Measurements from ENCODE around the gene PROSER3. TPM values are rescaled to one million over a fixed set of nuclear protein-coding genes. Genes with fewer than 3 reads are reported as not detected.

The PROSER3 gene
- total RNA-seq, 1 donor from 2014 or later, result 20.8 TPM

DNA sequence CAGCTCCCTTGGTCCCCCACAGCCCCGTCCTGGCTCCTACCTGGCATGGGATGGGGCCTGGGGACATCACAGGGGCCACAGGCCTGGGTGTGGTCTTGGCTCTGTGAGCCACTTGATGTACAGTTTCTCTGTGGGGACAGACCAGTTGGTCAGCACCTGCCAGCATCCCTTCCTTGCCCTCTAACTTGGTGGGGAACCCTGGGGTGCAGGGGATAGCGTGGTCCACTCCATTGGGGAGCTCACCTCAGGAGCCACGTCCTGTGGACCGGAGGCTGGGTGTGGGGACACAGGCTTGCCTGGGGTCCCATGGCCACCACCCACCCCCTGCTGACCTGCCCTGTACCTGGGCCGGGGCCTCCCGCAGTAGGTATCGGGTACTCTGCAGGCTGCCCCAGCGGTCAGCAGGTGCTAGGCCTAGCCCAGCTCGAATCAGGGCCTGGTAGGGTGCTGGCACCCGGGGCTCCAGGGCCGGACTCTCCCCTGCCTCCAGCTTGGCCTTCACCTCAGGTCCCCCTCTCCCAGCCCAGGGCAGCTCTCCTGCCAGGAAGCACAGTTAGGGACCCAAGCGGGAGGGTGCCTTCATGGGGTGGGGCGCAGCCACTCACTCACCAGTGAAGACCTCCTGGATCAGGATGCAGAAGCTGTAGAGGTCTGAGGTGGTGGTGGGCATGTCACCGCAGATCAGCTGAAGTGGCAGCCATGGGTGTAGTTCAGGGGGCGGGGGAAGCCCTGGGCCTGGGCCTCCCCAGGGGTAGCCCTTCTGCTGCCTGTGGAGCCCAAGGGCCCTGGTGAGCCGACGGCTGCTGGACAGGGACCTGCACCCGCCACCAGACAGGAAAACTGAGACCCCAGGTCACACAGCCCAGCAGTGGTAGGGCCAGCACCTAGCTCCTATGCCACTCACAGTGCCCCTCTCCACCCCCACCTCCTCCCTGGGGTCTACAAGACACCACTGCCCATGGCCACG, 32.3 kb downstream of the PROSER3 start:
- Histone ChIP-seq H3K4me1 (no peaks in the 10 kb centered on the region), H3K27ac (no peak overlapping the region), H3K27me3 (ENCODE audit: low read depth) (peaks cover 3% of the 10 kb centered on the region), H3K9me3 (no peaks in the 10 kb centered on the region), H3K4me3 (no peak overlapping the region), H3K36me3 (no peaks in the 10 kb centered on the region)
- intact Hi-C loops (cut with DNase I), result no loop called here
- DNase-seq (no peak), ATAC-seq (peak in 1 of 2 donors; percentile 4)
- TF ChIP-seq, protein P1, sequence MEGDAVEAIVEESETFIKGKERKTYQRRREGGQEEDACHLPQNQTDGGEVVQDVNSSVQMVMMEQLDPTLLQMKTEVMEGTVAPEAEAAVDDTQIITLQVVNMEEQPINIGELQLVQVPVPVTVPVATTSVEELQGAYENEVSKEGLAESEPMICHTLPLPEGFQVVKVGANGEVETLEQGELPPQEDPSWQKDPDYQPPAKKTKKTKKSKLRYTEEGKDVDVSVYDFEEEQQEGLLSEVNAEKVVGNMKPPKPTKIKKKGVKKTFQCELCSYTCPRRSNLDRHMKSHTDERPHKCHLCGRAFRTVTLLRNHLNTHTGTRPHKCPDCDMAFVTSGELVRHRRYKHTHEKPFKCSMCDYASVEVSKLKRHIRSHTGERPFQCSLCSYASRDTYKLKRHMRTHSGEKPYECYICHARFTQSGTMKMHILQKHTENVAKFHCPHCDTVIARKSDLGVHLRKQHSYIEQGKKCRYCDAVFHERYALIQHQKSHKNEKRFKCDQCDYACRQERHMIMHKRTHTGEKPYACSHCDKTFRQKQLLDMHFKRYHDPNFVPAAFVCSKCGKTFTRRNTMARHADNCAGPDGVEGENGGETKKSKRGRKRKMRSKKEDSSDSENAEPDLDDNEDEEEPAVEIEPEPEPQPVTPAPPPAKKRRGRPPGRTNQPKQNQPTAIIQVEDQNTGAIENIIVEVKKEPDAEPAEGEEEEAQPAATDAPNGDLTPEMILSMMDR (IDR thresholded peaks at IDR 0.05), result no peak

DNA sequence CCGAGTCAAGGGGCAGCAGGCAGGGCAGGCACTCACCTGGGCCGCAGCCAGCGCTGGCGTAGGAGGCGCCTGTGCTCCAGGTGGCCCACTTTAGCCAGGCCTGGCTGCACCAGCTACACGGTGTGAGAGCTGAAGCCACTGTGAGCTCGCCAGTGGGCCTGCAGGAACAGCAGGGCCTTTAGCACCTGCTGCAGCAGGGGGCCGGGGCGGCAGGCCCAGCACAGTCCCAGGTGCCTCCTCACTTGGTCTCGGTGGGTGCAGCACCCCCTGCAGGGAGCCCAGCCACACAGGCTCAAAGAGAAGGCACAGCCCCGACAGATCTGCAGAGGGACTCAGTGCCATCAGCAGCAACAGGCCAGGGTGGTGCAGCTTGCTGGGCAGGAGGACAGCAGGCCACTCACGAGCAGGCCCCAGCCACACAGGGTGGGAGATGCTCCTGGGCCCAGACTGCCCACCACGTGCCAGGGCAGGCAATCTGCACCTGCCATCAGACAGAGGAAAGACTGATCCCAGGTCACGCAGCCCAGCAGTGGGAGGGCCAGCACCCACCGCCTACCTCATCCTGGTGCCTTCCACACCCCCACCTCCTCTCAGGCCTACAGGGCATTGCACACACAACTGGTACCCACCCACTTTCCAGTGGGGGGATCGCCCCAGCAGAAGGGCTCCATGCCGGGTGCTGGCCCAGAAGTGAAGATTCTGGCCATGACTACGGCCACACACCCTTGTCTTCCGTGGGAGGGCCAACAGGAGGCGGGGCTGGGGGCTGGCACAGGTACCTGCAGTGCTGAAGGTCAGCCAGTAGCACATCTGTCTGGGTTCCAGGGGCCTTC, 33.2 kb downstream of the PROSER3 start:
- H3K27me3 ChIP-seq (ENCODE audit: low read depth), result peaks cover 3% of the 10 kb centered on the region
- TF ChIP-seq, protein P1 (IDR thresholded peaks at IDR 0.05), result no peak
- DNase-seq (no peak), ATAC-seq (no peak)
- H3K4me3 ChIP-seq, result no peak overlapping the region
- no peaks in the 10 kb centered on the region for H3K4me1 ChIP-seq
- H3K36me3 ChIP-seq, result no peaks in the 10 kb centered on the region
- intact Hi-C loops (cut with DNase I), result no loop called here
- no peaks in the 10 kb centered on the region for H3K9me3 ChIP-seq
- no peak overlapping the region for H3K27ac ChIP-seq

DNA sequence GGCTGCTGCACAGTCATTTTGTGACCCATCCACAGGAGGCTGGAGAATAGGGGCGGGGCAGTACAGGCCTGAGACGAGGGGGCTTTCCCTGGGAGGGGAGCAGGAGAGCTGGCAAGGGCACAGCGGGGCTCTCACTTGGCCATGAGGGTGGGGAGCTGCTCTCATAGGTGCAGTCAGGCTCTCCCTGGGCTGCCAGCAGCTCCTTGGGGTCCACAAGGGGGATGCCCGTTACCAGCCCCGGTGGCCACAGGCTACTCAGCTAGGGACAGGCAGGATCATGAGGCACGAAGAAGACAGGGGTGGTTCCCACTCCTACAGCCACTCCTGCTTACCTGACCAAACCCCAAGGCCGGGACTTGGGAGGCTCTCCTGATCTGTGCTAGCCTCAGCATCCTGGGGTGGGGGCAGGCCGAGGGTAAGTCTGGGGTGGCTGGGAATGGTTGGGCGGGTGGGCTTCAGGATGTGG, 33.9 kb downstream of the PROSER3 start:
- no peak for DNase-seq

DNA sequence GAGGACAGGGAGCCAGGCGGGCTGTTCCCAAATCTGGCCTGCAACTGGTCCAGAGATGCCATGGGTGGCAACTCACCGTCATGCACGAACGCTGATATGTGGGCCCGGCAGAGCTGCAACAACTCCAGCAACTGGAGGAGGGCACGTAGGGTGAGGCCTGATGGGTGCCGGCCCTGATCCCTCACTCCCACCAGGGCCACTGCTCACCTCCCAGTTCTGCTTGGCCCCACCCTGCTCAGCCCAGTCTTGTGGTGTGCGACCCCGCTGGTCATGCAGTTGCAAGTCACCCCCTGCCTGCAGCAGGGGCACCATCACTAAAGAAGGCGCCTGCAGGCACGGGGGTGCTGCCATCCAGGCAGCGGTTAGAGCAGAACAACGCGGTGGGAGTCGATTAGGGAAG, 34.3 kb downstream of the PROSER3 start:
- Histone ChIP-seq H3K4me1 (no peaks in the 10 kb centered on the region), H3K27ac (no peak overlapping the region), H3K4me3 (no peak overlapping the region), H3K27me3 (ENCODE audit: low read depth) (peaks cover 12% of the 10 kb centered on the region), H3K36me3 (no peaks in the 10 kb centered on the region), H3K9me3 (no peaks in the 10 kb centered on the region)
- no peak for DNase-seq
- ATAC-seq, result no peak
- intact Hi-C loops (cut with DNase I), result no loop called here
- TF ChIP-seq, protein P1 (IDR thresholded peaks at IDR 0.05), result no peak

More for the DNA sequence above, 33.9 kb downstream of the PROSER3 start:
- Histone ChIP-seq H3K36me3 (no peaks in the 10 kb centered on the region), H3K4me1 (no peaks in the 10 kb centered on the region), H3K4me3 (no peak overlapping the region), H3K9me3 (no peaks in the 10 kb centered on the region), H3K27me3 (ENCODE audit: low read depth) (peaks cover 7% of the 10 kb centered on the region), H3K27ac (no peak overlapping the region)
- ATAC-seq, result no peak
- TF ChIP-seq, protein P1 (IDR thresholded peaks at IDR 0.05), result no peak
- intact Hi-C loops (cut with DNase I), result no loop called here

DNA sequence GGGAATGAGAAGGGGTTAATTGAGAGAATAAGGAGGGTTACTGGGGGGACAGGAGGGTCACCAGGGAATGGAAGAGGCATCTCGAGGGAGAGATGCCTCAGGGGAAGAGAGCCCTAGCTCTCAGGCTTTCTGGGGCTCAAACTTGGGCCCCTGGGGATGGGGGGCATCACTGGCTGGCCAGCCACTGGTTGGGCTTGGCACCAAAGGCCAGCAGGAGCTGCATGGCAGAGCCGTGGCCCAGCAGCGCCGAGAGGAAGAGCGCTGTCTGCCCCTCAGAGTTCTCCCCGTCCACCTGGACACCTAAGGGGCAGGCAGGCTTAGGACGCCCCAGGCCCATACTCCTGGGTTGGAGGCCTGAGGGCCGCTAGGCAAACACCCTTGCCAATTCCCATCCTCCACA, 34.9 kb downstream of the PROSER3 start:
- DNase-seq (no peak), ATAC-seq (no peak)
- H3K27ac ChIP-seq, result no peak overlapping the region
- no peaks in the 10 kb centered on the region for H3K4me1 ChIP-seq
- peaks cover 16% of the 10 kb centered on the region for H3K27me3 ChIP-seq (ENCODE audit: low read depth)
- TF ChIP-seq, protein P1 (IDR thresholded peaks at IDR 0.05), result no peak
- no peak overlapping the region for H3K4me3 ChIP-seq
- H3K9me3 ChIP-seq, result no peaks in the 10 kb centered on the region
- intact Hi-C loops (cut with DNase I), result no loop called here
- no peaks in the 10 kb centered on the region for H3K36me3 ChIP-seq

All from lower lobe of right lung (tissue), 2 donors.